Activated CD8-positive, alpha-beta T cell treated with anti-CD3 and anti-CD28 coated beads for 36 hours (primary cell): Measurements from ENCODE around the gene RSAD1. TPM values are rescaled to one million over a fixed set of nuclear protein-coding genes. Genes with fewer than 3 reads are reported as not detected.
A peak's percentile ranks its signal among the peaks of the same experiment; 100 is the strongest.

ENCODE experiments used
- ATAC-seq: fragments of 200-7000 bp; cut with Tn5 transposase; one replicate; pipeline ENCODE4 v1.10.0; 2021; ENCODE audit warnings: mild to moderate bottlenecking, moderate library complexity
- CTCF ChIA-PET: fragments of 350-600 bp; sonication (Branson Sonifier 250); formaldehyde crosslinking; loops from one replicate; lab custom pipeline; 2021; ENCODE audit warnings: antibody characterized with exemption; lab: Charles Lee
- POLR2A ChIA-PET: fragments of 350-600 bp; sonication (Branson Sonifier 250); formaldehyde crosslinking; loops from one replicate; lab custom pipeline; 2021; ENCODE audit warnings: antibody characterized with exemption; lab: Charles Lee
- DNase-seq: peaks from one replicate; pipeline ENCODE4 v3.0.0-alpha.2; 2020
- H3K27ac Mint-ChIP-seq: one replicate; pipeline ENCODE4 v1.8.0; 2021; ENCODE audit warnings: mild to moderate bottlenecking, mixed read lengths
- H3K27me3 Mint-ChIP-seq: one replicate; pipeline ENCODE4 v1.8.0; 2021; ENCODE audit warnings: mixed read lengths
- H3K36me3 Mint-ChIP-seq: one replicate; pipeline ENCODE4 v1.8.0; 2021; ENCODE audit warnings: low read depth, mixed read lengths
- H3K4me1 Mint-ChIP-seq: one replicate; pipeline ENCODE4 v1.8.0; 2021; ENCODE audit warnings: low read depth, mixed read lengths
- H3K4me3 Mint-ChIP-seq: one replicate; pipeline ENCODE4 v1.8.0; 2021; ENCODE audit warnings: mild to moderate bottlenecking, moderate library complexity, mixed read lengths
- H3K9me3 Mint-ChIP-seq: one replicate; pipeline ENCODE4 v1.8.0; 2021; ENCODE audit warnings: mixed read lengths
- intact Hi-C: fragments of 100-400 bp; cut with micrococcal nuclease; formaldehyde crosslinking; loops from one replicate; pipeline ENCODE4 v1.10.0; 2022
- total RNA-seq, 2 experiments: library from RNA; stranded (reverse); gene quantifications; one replicate each; pipeline ENCODE4 v1.2.3, GENCODE V29; 2021
- TF ChIP-seq, protein P1 (sequence below): fragments of 200-600 bp; IDR thresholded peaks from one replicate; pipeline ENCODE4 v1.8.0; 2022; ENCODE audit warnings: antibody characterized with exemption, mild to moderate bottlenecking

RSAD1 gene
- total RNA-seq, 2 experiments from 2014 or later = 39.2 to 40.7 TPM

DNA sequence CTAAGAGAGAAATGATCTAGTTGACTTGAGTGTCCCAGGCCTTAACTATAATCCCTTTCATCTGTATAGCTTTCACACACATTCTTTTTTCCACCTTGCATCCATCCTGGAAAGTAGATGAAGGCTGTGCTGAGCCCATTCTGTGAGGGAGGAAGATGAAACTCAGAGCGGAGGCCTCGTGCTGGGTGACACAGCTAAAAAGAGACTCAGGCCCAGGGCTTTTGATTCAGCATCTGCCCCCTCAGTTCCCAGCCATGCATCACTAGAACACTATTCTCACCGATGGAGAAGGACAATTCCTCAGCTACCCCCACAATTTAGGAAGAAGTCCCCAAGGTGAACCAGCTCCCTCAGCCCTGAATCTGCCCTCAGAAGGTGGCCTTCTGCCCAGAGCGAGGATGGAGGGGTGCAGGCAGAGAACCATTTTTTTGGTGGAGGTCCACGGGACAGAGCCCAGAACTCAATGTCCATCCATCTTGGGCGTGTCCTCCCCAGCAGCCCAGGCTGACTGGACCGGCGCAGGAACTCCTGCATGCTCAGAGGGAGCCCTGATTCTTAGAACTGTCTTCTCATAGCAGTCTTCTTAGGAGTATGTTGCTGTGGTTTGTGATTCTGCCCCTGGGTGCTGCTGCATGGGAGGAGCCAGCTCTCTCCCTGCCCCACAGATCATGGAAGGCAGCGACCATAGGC lies 23.8 kb downstream of the RSAD1 start:
- no peak overlapping the region for H3K27ac Mint-ChIP-seq
- H3K36me3 Mint-ChIP-seq = no peaks in the 10 kb centered on the region
- TF ChIP-seq, protein P1, sequence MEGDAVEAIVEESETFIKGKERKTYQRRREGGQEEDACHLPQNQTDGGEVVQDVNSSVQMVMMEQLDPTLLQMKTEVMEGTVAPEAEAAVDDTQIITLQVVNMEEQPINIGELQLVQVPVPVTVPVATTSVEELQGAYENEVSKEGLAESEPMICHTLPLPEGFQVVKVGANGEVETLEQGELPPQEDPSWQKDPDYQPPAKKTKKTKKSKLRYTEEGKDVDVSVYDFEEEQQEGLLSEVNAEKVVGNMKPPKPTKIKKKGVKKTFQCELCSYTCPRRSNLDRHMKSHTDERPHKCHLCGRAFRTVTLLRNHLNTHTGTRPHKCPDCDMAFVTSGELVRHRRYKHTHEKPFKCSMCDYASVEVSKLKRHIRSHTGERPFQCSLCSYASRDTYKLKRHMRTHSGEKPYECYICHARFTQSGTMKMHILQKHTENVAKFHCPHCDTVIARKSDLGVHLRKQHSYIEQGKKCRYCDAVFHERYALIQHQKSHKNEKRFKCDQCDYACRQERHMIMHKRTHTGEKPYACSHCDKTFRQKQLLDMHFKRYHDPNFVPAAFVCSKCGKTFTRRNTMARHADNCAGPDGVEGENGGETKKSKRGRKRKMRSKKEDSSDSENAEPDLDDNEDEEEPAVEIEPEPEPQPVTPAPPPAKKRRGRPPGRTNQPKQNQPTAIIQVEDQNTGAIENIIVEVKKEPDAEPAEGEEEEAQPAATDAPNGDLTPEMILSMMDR = no peak
- ChIA-PET CTCF (interaction anchor here (1.5 to 6.9 kb wide), 8 partner anchors 9 to 192 kb away, joined by 4 to 50 read pairs (median 6); partner anchors contain the start of genes LRRC59 and RSAD1), POLR2A (interaction anchor here (0.8 to 1.1 kb wide), 2 partner anchors 15 to 23 kb away, joined by 3 read pairs; no protein-coding TSS in a partner anchor)
- peak; percentile 6 for ATAC-seq
- H3K9me3 Mint-ChIP-seq = no peaks in the 10 kb centered on the region
- intact Hi-C loops = no loop called here
- peaks cover 22% of the 10 kb centered on the region for H3K4me1 Mint-ChIP-seq
- DNase-seq = no peak
- H3K27me3 Mint-ChIP-seq = no peaks in the 10 kb centered on the region
- H3K4me3 Mint-ChIP-seq = no peak overlapping the region

DNA sequence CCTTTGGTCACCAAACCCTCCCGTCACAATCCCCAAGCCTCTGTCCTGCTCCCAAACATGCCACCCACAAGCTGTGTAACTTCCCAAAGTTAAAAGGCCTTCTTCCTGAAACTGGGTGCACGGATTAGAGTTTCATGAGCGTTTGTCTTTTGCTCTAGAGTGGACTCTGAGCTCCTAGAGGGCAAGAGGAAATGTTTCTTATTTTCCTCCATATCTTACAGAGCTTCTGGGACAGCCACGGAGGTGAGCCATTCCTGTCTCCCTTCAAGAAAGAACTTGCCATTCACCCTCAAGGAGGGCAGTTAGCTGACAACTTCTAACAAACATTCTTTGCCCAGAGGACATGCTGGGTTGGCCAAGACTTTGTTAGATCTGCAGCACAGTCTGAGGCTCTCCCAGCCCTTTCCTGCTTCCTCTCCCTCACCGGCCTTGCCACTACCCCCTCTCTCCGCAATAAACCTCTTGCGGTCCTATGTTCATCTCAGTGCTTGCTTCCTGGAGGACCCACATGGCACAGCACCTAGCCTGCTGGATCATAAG lies 27.0 kb downstream of the RSAD1 start:
- POLR2A ChIA-PET = interaction anchor here (0.7 to 1.5 kb wide), 2 partner anchors 36 to 123 kb away, joined by 3 read pairs; no protein-coding TSS in a partner anchor
- DNase-seq (no peak), ATAC-seq (no peak)
- H3K4me3 Mint-ChIP-seq = no peak overlapping the region
- TF ChIP-seq, protein P1 = no peak
- no peaks in the 10 kb centered on the region for H3K9me3 Mint-ChIP-seq
- intact Hi-C loops = no loop called here
- H3K27ac Mint-ChIP-seq = no peak overlapping the region
- H3K4me1 Mint-ChIP-seq = peaks cover 43% of the 10 kb centered on the region
- no peaks in the 10 kb centered on the region for H3K27me3 Mint-ChIP-seq
- CTCF ChIA-PET = interaction anchor here (1.0 to 6.9 kb wide), 8 partner anchors 14 to 143 kb away, joined by 3 to 50 read pairs (median 4); partner anchors contain the start of genes LRRC59 and RSAD1
- H3K36me3 Mint-ChIP-seq = peaks cover 8% of the 10 kb centered on the region

DNA sequence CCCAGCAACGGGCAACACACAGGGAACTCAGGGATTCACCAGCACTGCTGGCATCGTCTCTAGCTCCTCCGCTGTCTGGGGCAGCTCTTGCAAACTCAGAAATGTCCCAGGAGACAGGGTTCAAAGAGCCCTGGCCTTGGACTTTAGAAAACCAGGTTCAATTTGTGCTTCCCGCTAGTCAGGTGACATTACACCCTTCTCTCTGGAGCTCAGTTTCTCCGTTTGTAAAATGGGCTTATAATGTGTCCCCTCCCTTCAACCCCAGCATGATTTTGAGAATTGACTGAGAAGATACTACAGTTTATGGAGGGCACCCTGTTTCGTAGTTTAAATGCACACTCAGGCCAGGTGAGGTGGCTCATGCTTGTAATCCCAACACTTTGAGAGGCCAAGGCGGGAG lies 27.6 kb downstream of the RSAD1 start:
- ChIA-PET POLR2A (no interaction called here), CTCF (interaction anchor here (1.0 to 6.9 kb wide), 5 partner anchors 23 to 144 kb away, joined by 4 to 40 read pairs (median 5); partner anchors contain the start of gene RSAD1)
- TF ChIP-seq, protein P1 = no peak
- ATAC-seq (no peak), DNase-seq (no peak)
- Mint-ChIP-seq H3K27ac (no peak overlapping the region), H3K4me1 (peaks cover 49% of the 10 kb centered on the region), H3K9me3 (no peaks in the 10 kb centered on the region), H3K36me3 (peaks cover 8% of the 10 kb centered on the region), H3K27me3 (no peaks in the 10 kb centered on the region), H3K4me3 (no peak overlapping the region)
- intact Hi-C loops = no loop called here

DNA sequence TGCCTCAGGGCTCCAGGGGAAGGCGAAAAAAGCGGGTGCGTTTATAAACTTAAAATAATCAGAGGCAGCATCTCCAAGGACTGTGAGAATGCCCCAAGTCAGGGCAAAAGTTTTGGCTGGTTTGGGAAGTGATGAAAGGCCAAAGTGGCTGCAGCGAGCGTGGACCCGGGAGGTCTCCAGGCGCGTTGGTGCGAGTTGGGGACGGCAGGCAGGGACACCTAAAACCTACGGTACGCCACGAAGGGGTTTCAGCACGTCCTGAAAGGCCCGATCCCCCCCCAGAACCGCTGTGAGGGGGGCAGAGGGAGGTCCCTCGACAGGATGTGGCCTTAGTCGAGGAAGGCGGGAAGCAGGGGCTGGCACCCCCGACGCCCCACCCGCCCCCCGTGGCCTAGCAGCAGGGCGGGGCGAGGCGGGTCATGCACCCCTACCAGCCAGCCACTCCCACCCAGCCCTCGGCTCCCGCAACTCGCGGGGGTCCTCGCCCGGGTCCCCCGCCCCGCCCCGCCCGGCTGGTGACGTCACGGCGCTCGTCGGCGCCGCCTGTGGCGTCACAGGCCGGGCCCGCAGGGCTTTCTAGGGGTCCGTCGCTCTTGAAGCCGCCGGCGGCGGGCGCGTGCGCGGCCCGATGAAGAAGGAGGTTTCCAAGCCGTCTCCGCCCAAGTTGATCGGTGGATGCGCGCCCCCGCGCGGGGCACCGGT lies 29.4 kb downstream of the RSAD1 start, which contains the start of gene MYCBPAP:
Gene MYCBPAP, plus strand, starts transcription at position 569 of the 702 bp plus-strand sequence. CDS start 236 bp downstream, outside the sequence.
- H3K27me3 Mint-ChIP-seq = no peaks in the 10 kb centered on the region
- peaks cover 56% of the 10 kb centered on the region for H3K4me1 Mint-ChIP-seq
- ATAC-seq (peak; percentile 61), DNase-seq (peak; percentile 92)
- peaks cover 8% of the 10 kb centered on the region for H3K36me3 Mint-ChIP-seq
- intact Hi-C loops = no loop called here
- ChIA-PET CTCF (interaction anchor here (1.2 kb wide), 1 partner anchor 29 kb away, joined by 5 read pairs; no protein-coding TSS in a partner anchor), POLR2A (no interaction called here)
- TF ChIP-seq, protein P1 = no peak
- H3K9me3 Mint-ChIP-seq = no peaks in the 10 kb centered on the region
- H3K4me3 Mint-ChIP-seq = peak within 1 kb of the TSS; percentile 97
- H3K27ac Mint-ChIP-seq = peak within 1 kb of the TSS; percentile 92
